Measurements from ENCODE around the gene HOXA9.

The HOXA9 gene

DNA sequence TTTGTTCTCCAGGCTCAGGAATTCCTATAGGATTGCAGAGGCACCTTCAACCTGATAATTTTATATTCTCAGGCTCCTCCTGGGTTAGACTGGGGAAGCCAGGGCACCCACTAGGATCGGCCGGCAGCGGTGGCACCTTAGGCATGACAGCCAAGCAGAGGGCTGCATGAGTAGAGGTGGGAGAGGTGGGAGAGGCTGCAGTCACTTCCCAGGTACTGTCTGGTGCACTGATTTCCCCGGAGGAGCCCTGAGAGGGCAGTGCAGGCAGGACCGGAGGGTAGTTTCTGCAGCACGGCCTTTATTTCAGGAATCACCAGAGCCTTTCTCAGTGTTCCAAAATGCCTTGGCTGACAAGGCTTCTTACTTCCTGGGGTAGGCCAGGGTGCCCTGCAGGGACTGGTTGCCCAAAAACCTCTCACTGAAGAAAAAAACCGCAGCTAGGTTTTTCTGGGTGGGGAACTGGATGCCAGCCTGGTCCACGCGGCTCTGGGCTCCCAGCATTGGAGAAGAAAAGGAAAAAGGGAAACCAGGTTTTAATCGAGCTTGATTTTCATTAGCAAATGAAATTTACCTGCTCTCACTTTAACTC is 38.1 kb upstream of the HOXA9 start (continued):
- no peak for TF ChIP-seq ZNF335 (tag by site-specific recombination; conservative IDR thresholded peaks at IDR 0.05)

GRCh38 chr7:27202862-27203134 is 37.5 kb upstream of the HOXA9 start:
- ChIA-PET CTCF (interaction anchor here (0.6 kb wide), 1 partner anchor 251 kb away, joined by 3 read pairs; no protein-coding TSS in a partner anchor), POLR2A (no interaction called here)
- Histone ChIP-seq H3K9me3 (ENCODE audit: control insufficient read depth, insufficient read depth, low read depth, low read length) (no peaks in the 10 kb centered on the region), H3K36me3 (ENCODE audit: control insufficient read depth in 2 of 2, insufficient read depth in 1 of 2, low read length in 2 of 2) (no peaks in the 10 kb centered on the region), H3K4me3 (ENCODE audit: low read depth, low read length) (no peak overlapping the region), H3K27ac (ENCODE audit: extremely low read depth, low read depth, low read length) (no peak overlapping the region), H3K4me1 (ENCODE audit: control insufficient read depth, insufficient read depth, low read length) (peaks cover 7% of the 10 kb centered on the region)
- no peak for TF ChIP-seq ZNF433 (tag by site-specific recombination; IDR thresholded peaks at IDR 0.05; ENCODE audit: low read depth)
- no peak for TF ChIP-seq ZNF837 (tag by site-specific recombination; IDR thresholded peaks at IDR 0.05)
- TF ChIP-seq ZNF311 (tag by site-specific recombination; IDR thresholded peaks at IDR 0.05; ENCODE audit: borderline replicate concordance): no peak
- TF ChIP-seq ZFP37 (tag by site-specific recombination; IDR thresholded peaks at IDR 0.05): no peak
- TF ChIP-seq ZNF10 (tag by site-specific recombination; IDR thresholded peaks at IDR 0.05): no peak
- TF ChIP-seq ZNF174 (tag by site-specific recombination; IDR thresholded peaks at IDR 0.05): no peak
- TF ChIP-seq ZNF133 (tag by site-specific recombination; IDR thresholded peaks at IDR 0.05): no peak
- TF ChIP-seq GFI1B (tag by site-specific recombination; IDR thresholded peaks at IDR 0.05): no peak
- no peak for TF ChIP-seq ZNF560 (tag by site-specific recombination; IDR thresholded peaks at IDR 0.05; ENCODE audit: borderline replicate concordance)
- TF ChIP-seq ZNF621 (tag by site-specific recombination; IDR thresholded peaks at IDR 0.05): no peak
- TF ChIP-seq ZNF2 (tag by site-specific recombination; IDR thresholded peaks at IDR 0.05): no peak
- no peak for TF ChIP-seq ZNF132 (tag by site-specific recombination; IDR thresholded peaks at IDR 0.05; ENCODE audit: borderline replicate concordance)
- TF ChIP-seq, protein P1, sequence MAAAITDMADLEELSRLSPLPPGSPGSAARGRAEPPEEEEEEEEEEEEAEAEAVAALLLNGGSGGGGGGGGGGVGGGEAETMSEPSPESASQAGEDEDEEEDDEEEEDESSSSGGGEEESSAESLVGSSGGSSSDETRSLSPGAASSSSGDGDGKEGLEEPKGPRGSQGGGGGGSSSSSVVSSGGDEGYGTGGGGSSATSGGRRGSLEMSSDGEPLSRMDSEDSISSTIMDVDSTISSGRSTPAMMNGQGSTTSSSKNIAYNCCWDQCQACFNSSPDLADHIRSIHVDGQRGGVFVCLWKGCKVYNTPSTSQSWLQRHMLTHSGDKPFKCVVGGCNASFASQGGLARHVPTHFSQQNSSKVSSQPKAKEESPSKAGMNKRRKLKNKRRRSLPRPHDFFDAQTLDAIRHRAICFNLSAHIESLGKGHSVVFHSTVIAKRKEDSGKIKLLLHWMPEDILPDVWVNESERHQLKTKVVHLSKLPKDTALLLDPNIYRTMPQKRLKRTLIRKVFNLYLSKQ (tag by site-specific recombination; IDR thresholded peaks at IDR 0.05; ENCODE audit: borderline replicate concordance): no peak
- TF ChIP-seq ATF2 (tag by site-specific recombination; IDR thresholded peaks at IDR 0.05; ENCODE audit: low read depth): no peak

DNA sequence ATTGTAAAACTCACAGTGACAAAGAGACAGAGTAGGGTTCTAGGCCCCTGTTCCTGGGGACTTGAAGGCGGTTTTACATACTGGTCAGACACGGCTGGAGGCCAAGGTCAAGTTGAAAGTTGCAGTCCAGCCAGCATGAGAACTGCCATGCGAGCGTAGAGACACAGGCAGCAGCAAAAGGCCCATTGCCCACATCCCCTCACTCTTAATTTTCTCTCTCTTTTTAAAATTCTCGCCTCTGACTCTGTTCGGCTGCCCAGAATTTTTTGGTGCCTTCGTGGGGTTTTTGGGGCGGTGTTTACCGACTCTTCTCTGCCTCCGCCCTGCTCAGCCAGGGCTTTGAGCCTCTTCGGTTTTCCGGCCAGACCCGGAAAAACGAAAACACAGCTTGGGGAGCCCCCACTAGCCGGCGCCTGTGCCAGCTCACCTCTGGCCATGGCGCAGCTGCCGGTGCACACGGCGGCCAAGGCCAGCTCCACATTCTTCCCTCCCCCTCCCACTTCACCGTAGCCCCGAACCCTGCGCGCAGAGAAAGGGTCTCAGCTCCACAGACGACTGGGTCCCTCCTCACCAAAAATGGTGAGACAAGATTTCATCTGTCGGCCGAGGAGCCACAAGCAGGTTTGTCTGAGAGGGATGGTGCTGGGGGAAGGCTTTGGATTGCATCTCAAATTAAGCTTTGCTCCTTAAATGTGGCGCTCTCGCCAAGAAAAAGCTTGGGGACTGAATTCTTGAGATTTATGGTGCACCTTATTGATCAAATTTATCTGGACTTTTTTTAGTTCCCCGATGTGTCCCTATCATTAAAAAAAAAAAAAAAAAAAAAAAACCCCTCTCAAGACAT is 36.9 kb upstream of the HOXA9 start:
- TF ChIP-seq, protein P2, sequence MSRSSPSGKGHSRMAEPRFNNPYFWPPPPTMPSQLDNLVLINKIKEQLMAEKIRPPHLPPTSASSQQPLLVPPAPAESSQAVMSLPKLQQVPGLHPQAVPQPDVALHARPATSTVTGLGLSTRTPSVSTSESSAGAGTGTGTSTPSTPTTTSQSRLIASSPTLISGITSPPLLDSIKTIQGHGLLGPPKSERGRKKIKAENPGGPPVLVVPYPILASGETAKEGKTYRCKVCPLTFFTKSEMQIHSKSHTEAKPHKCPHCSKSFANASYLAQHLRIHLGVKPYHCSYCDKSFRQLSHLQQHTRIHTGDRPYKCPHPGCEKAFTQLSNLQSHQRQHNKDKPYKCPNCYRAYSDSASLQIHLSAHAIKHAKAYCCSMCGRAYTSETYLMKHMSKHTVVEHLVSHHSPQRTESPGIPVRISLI (tag by site-specific recombination; IDR thresholded peaks at IDR 0.05): 0 out of 2 replicates have a peak, but pooled peaks have one; percentile 56
- no peak for TF ChIP-seq ZNF404 (tag by site-specific recombination; IDR thresholded peaks at IDR 0.05)

More for the DNA sequence above, 36.9 kb upstream of the HOXA9 start:
- POLR2A ChIA-PET: no interaction called here
- H3K9me3 ChIP-seq (ENCODE audit: control insufficient read depth, insufficient read depth, low read depth, low read length): no peaks in the 10 kb centered on the region
- H3K27ac ChIP-seq (ENCODE audit: extremely low read depth, low read depth, low read length): no peak overlapping the region
- no peaks in the 10 kb centered on the region for H3K36me3 ChIP-seq (ENCODE audit: control insufficient read depth in 2 of 2, insufficient read depth in 1 of 2, low read length in 2 of 2)
- H3K4me1 ChIP-seq (ENCODE audit: control insufficient read depth, insufficient read depth, low read length): peaks cover 7% of the 10 kb centered on the region
- CTCF ChIA-PET: interaction anchor here (0.6 kb wide), 2 partner anchors 41 to 251 kb away, joined by 3 read pairs; no protein-coding TSS in a partner anchor
- H3K4me3 ChIP-seq (ENCODE audit: low read depth, low read length): no peak overlapping the region
